GM18526 (cell line): ENCODE measurements around the gene LMAN2.

ENCODE experiments used
- POLR2A ChIP-seq: IDR thresholded peaks from 3 replicates; pipeline ENCODE4 v1.6.1; 2011; ENCODE audit not compliant: insufficient read length; ENCODE audit errors: extremely low read depth

The LMAN2 gene

GRCh38 chr5:177303121-177303924 is 48.1 kb downstream of the LMAN2 start, which contains the start of the genes PRELID1 and RAB24:
Gene PRELID1 (plus strand): TSS chr5:177303799. CDS start chr5:177303986, 187 bp downstream.
Gene RAB24 (minus strand): TSS chr5:177303719. CDS start chr5:177303288, 431 bp downstream.
- peak; percentile 43 for TF ChIP-seq POLR2A

GRCh38 chr5:177302354-177303110 is 48.9 kb downstream of the LMAN2 start:
- no peak for TF ChIP-seq POLR2A

- no peak for TF ChIP-seq POLR2A
Measured at GRCh38 chr5:177301503-177302165, 49.8 kb downstream of the LMAN2 start.

- TF ChIP-seq POLR2A, result no peak
Measured at GRCh38 chr5:177300951-177301350, 50.5 kb downstream of the LMAN2 start.

- no peak for TF ChIP-seq POLR2A
Measured at GRCh38 chr5:177300236-177300880, 51.1 kb downstream of the LMAN2 start.

- TF ChIP-seq POLR2A, result no peak
Measured at GRCh38 chr5:177299697-177300096, 51.8 kb downstream of the LMAN2 start.

- TF ChIP-seq POLR2A, result no peak
Measured at GRCh38 chr5:177297922-177298321, 53.5 kb downstream of the LMAN2 start.

- TF ChIP-seq POLR2A, result no peak
Measured at GRCh38 chr5:177296581-177296980, 54.9 kb downstream of the LMAN2 start.

GRCh38 chr5:177295924-177296323 is 55.5 kb downstream of the LMAN2 start:
- TF ChIP-seq POLR2A, result no peak

GRCh38 chr5:177294632-177295031 is 56.8 kb downstream of the LMAN2 start:
- no peak for TF ChIP-seq POLR2A

- TF ChIP-seq POLR2A, result no peak
Measured at GRCh38 chr5:177293819-177294581, 57.5 kb downstream of the LMAN2 start.

- TF ChIP-seq POLR2A, result no peak
Measured at GRCh38 chr5:177291735-177292134, 59.7 kb downstream of the LMAN2 start.

GRCh38 chr5:177290816-177291596 is 60.5 kb downstream of the LMAN2 start:
- TF ChIP-seq POLR2A, result no peak

- TF ChIP-seq POLR2A, result no peak
Measured at GRCh38 chr5:177288191-177288590, 63.3 kb downstream of the LMAN2 start.
